Measurements from ENCODE around the gene CYGB. TPM values are rescaled to one million over a fixed set of nuclear protein-coding genes. Genes with fewer than 3 reads are reported as not detected.
A peak's percentile ranks its signal among the peaks of the same experiment; 100 is the strongest.

CYGB gene
- total and polyA plus RNA-seq, 9 of the 15 experiments (the other 6 are each of a cell fraction or from before 2014, with no cell fraction given), result 0.08 to 0.95 (median 0.18) TPM; not detected in 5

DNA sequence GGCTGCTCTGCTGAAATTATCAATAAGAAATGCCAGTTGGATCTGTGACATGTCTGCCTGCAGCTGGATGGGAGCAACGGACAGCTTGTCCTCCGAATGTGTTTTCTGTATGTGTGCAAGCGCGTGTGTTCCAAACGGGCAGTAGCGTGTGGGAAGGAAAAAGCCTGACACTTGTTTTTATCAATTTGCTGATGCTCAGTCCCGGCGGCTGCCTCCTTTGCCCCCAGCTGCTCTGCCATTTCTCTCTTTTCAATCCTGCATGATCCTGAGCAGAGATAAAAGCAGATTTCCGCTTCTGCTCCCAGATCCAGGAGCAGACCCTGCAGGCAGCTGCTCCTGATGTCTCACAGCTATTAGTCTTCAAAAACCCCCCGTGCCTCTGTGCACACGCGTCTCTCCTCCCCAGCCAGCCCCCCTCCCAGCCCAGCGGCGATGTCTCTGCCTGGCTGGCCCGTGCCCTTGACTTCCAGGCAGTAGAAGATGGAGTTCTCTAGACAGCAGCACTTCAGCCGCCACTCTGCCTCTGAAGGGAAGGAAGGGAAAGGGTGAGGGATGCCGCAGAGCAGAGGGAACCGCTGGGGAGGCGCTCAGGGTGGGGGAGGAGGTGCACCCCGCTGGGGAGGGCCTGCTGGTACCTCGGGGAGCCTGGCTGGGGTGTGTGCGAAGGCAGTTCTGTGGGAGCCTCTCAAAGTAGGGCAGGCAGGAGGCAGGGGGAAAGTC, 6.5 kb upstream of the CYGB start:
- H3K27me3 ChIP-seq (ENCODE audit: control insufficient read depth in 2 of 2, insufficient read depth in 2 of 2, low read length in 2 of 2), result no peaks in the 10 kb centered on the region
- CTCF ChIA-PET (ENCODE audit: low intra/inter-chr PET ratio), result interaction anchor here (0.6 to 0.7 kb wide), 2 partner anchors 40 to 78 kb away, joined by 3 read pairs; no protein-coding TSS in a partner anchor
- in situ Hi-C loops (cut with MboI), result no loop called here

More for the DNA sequence above, 6.5 kb upstream of the CYGB start:
- H3K9me1 ChIP-seq (ENCODE audit: control insufficient read depth, insufficient read depth, low read length), result no peaks in the 10 kb centered on the region
- H3K4me2 ChIP-seq (ENCODE audit: insufficient read depth, low read length), result no peak overlapping the region
- no peak for DNase-seq (ENCODE audit: extremely low read depth in 1 of 4, low spot score in 3 of 4)
- intact Hi-C loops (cut with micrococcal nuclease), result no loop called here
- no peaks in the 10 kb centered on the region for H3K9me3 ChIP-seq (replicated peaks; ENCODE audit: control insufficient read depth, insufficient read depth, low read depth, low read length)
- POLR2A ChIA-PET, result interaction anchor here (0.6 to 1.8 kb wide), 7 partner anchors 9 to 129 kb away, joined by 3 to 10 read pairs (median 3); no protein-coding TSS in a partner anchor
- H3K4me3 ChIP-seq, result no peak overlapping the region
- no peak overlapping the region for H3K27ac ChIP-seq (ENCODE audit: extremely low read depth, low read depth, low read length)
- TF ChIP-seq, protein P1, sequence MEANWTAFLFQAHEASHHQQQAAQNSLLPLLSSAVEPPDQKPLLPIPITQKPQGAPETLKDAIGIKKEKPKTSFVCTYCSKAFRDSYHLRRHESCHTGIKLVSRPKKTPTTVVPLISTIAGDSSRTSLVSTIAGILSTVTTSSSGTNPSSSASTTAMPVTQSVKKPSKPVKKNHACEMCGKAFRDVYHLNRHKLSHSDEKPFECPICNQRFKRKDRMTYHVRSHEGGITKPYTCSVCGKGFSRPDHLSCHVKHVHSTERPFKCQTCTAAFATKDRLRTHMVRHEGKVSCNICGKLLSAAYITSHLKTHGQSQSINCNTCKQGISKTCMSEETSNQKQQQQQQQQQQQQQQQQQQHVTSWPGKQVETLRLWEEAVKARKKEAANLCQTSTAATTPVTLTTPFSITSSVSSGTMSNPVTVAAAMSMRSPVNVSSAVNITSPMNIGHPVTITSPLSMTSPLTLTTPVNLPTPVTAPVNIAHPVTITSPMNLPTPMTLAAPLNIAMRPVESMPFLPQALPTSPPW (CRISPR knock-in tag; IDR thresholded peaks at IDR 0.05), result peak; percentile 20; the same call in 1 of the 2 replicates
- TF ChIP-seq, protein P2, sequence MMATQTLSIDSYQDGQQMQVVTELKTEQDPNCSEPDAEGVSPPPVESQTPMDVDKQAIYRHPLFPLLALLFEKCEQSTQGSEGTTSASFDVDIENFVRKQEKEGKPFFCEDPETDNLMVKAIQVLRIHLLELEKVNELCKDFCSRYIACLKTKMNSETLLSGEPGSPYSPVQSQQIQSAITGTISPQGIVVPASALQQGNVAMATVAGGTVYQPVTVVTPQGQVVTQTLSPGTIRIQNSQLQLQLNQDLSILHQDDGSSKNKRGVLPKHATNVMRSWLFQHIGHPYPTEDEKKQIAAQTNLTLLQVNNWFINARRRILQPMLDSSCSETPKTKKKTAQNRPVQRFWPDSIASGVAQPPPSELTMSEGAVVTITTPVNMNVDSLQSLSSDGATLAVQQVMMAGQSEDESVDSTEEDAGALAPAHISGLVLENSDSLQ (IDR thresholded peaks at IDR 0.05), result no peak
- BruUV-seq (replicated peaks), result no TSS peak
- no peaks in the 10 kb centered on the region for H3K36me3 ChIP-seq (ENCODE audit: control insufficient read depth, insufficient read depth, low read length)
- WGBS (ENCODE audit: insufficient coverage, low coverage, missing lambda C conversion rate), result 37% methylated on average over 22 of the region's 22 CpGs
- ATAC-seq, result no peak
- FAIRE-seq, result no peak
- no peaks in the 10 kb centered on the region for H3K79me2 ChIP-seq (ENCODE audit: control insufficient read depth, insufficient read depth, low read length)
- H4K20me1 ChIP-seq (replicated peaks; ENCODE audit: control insufficient read depth, insufficient read depth, low read length), result no peaks in the 10 kb centered on the region
- H3K9ac ChIP-seq (ENCODE audit: insufficient read depth in 1 of 2, low read depth in 2 of 2, low read length in 2 of 2), result peak overlapping the region in 1 of 2 experiments; percentile 81; a peak in 2 of 4 replicates
- peaks cover 11 to 58% of the 10 kb centered on the region in 2 experiments; a peak in 4 of 5 replicates for H3K4me1 ChIP-seq (replicated peaks in 1 of 2; ENCODE audit: control insufficient read depth in 2 of 2, insufficient read depth in 2 of 2, low read length in 2 of 2)
- no peak overlapping the region for H2AFZ ChIP-seq (ENCODE audit: low read depth, low read length)

Data from K562 (cell line).